ENCODE data around the gene ZDHHC13.

DNA sequence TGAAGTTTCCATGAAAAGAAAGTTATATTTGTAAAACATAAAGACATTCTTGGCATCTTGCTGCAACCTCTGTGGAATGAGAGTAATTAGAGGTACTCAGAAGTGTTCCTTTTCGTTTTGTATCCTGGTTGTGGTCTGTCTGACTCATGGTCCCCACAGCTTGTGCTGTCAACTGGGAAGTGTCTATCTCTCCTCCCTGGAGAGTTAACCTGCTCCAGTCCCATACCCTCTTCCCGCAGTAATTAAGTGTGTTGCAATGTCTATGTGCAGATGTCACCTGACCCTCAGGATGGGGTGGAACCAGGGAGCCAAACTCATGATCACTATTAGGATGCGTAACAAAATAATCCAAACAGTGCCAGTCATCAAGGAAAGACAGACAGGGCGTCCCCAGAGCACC lies 23.0 kb upstream of the ZDHHC13 start:
- TF ChIP-seq POLR2A (IDR thresholded peaks at IDR 0.05) (no peak), EP300 (IDR thresholded peaks at IDR 0.05) (no peak)
- TF ChIP-seq, protein P1, sequence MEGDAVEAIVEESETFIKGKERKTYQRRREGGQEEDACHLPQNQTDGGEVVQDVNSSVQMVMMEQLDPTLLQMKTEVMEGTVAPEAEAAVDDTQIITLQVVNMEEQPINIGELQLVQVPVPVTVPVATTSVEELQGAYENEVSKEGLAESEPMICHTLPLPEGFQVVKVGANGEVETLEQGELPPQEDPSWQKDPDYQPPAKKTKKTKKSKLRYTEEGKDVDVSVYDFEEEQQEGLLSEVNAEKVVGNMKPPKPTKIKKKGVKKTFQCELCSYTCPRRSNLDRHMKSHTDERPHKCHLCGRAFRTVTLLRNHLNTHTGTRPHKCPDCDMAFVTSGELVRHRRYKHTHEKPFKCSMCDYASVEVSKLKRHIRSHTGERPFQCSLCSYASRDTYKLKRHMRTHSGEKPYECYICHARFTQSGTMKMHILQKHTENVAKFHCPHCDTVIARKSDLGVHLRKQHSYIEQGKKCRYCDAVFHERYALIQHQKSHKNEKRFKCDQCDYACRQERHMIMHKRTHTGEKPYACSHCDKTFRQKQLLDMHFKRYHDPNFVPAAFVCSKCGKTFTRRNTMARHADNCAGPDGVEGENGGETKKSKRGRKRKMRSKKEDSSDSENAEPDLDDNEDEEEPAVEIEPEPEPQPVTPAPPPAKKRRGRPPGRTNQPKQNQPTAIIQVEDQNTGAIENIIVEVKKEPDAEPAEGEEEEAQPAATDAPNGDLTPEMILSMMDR (IDR thresholded peaks at IDR 0.05): no peak
